ENCODE results near the gene DCK.

DNA sequence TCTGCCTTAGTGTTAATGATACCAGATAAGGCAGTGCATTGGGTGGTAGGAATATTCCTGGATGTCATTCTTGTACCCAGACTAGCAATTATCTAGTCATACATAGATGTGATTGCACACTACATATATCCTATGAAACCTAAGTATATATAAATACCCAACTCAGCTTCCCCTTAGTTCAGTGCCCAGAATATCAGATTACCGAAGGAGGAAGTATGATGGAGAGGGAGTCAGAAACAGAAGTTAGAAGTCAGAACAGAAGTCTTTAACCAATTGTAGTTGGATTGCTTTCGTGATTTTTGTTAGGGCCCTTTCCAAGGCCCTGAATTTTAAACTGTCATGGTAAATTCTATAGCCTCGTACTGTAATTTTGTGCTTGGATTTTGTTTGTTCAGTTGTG, 48.4 kb upstream of the DCK start:
- TF ChIP-seq, protein P1, sequence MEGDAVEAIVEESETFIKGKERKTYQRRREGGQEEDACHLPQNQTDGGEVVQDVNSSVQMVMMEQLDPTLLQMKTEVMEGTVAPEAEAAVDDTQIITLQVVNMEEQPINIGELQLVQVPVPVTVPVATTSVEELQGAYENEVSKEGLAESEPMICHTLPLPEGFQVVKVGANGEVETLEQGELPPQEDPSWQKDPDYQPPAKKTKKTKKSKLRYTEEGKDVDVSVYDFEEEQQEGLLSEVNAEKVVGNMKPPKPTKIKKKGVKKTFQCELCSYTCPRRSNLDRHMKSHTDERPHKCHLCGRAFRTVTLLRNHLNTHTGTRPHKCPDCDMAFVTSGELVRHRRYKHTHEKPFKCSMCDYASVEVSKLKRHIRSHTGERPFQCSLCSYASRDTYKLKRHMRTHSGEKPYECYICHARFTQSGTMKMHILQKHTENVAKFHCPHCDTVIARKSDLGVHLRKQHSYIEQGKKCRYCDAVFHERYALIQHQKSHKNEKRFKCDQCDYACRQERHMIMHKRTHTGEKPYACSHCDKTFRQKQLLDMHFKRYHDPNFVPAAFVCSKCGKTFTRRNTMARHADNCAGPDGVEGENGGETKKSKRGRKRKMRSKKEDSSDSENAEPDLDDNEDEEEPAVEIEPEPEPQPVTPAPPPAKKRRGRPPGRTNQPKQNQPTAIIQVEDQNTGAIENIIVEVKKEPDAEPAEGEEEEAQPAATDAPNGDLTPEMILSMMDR (IDR thresholded peaks at IDR 0.05): no peak
- TF ChIP-seq EZH2phosphoT487 (IDR thresholded peaks at IDR 0.05): no peak
